Adrenal gland (tissue), 12 donors: ENCODE measurements around the gene SCAMP2. TPM values are rescaled to one million over a fixed set of nuclear protein-coding genes. Genes with fewer than 3 reads are reported as not detected.
A peak's percentile ranks its signal among the peaks of the same experiment; 100 is the strongest.

ENCODE experiments used
- DNase-seq, 7 donors: peaks; one replicate each; pipeline ENCODE4 v3.0.0-alpha.2; 2019 to 2020
- H3K27ac ChIP-seq, 5 donors: fragments of 200-600 bp; sonication (generic) in 4 of 5; 1 replicate in 3 of 5; 2 replicates in 2 of 5; pipeline versions ENCODE4 v1.5.1 to v1.8.0; 2016 to 2020; ENCODE audit warnings: mild to moderate bottlenecking in 1 of 5
- H3K27me3 ChIP-seq: fragments of 200-600 bp; 2 replicates; pipeline ENCODE4 v1.8.0; 2021
- H3K36me3 ChIP-seq, 2 donors: fragments of 200-600 bp; replicated peaks in 1 of 2; 1 replicate in 1 of 2; 2 replicates in 1 of 2; pipeline versions ENCODE4 v1.5.1 to v1.8.0; 2018 to 2022
- H3K4me1 ChIP-seq, 2 donors: fragments of 200-600 bp; replicated peaks in 1 of 2; 1 replicate in 1 of 2; 2 replicates in 1 of 2; pipeline versions ENCODE4 v1.5.1 to v1.8.0; 2018 to 2021
- H3K4me3 ChIP-seq, 4 donors: fragments of 200-600 bp; sonication (generic) in 3 of 4; one replicate each; pipeline ENCODE4 v1.5.1; 2016 to 2018
- H3K9me3 ChIP-seq, 3 donors: fragments of 200-600 bp; sonication (generic) in 1 of 3; replicated peaks in 1 of 3; 1 replicate in 2 of 3; 2 replicates in 1 of 3; pipeline versions ENCODE4 v1.5.1 to v1.8.0; 2016 to 2021
- POLR2A ChIP-seq, 2 donors: fragments of 450-650 bp; IDR thresholded peaks; one replicate each; pipeline ENCODE4 v1.6.1; 2017; ENCODE audit warnings: antibody characterized with exemption in 2 of 2, mild to moderate bottlenecking in 2 of 2, moderate library complexity in 1 of 2
- WGBS, 4 donors: extraction: QIAGEN DNeasy Blood & Tissue Kit in 2 of 4; methylation state at CpG; one replicate each; pipeline versions ENCODE4 v1.1.5 to v1.1.7; 2013 to 2017; 5-methylcytosine and 5-hydroxymethylcytosine counted together
- intact Hi-C, 2 donors: fragments of 100-400 bp; cut with DNase I; formaldehyde crosslinking; loops; one replicate each; pipeline versions ENCODE4 v1.14.1 to v1.15.0; 2022 to 2023
- polyA plus RNA-seq, 3 donors: library from polyadenylated mRNA; stranded (reverse); fragments of 200-250 nt in 2 of 3; fragments of 350-450 nt in 1 of 3; fragmentation: Illumina TruSeq in 1 of 3; extraction: RNeasy Lipid Tissue Mini Kit (QIAGEN cat#74804) in 1 of 3; gene quantifications; one replicate each; pipeline ENCODE4 v1.2.3, GENCODE V29; 2013 to 2014
- total RNA-seq, 9 donors: library from RNA; depleted of rRNA in 4 of 9; stranded (reverse); fragments of >200 nt in 4 of 9; fragments of 120-200 nt in 1 of 9; fragmentation: NEBNext Ultra II Directional in 1 of 9; extraction: Animal tissue kit (Norgen Biotek cat#: 25700) in 1 of 9; gene quantifications; one replicate each; pipeline versions ENCODE4 v1.1.0 to v1.2.4, GENCODE V29; 2013 to 2023
- TF ChIP-seq, protein P1 (sequence below), 6 experiments: fragments of 450-650 bp in 4 of 6; fragments of 200-600 bp in 2 of 6; sonication (generic) in 1 of 6; IDR thresholded peaks; 1 replicate in 5 of 6; 2 replicates in 1 of 6; pipeline versions ENCODE4 v1.5.1 to v1.8.0; 2016 to 2021; ENCODE audit warnings: antibody characterized with exemption in 6 of 6, mild to moderate bottlenecking in 2 of 6, moderate library complexity in 1 of 6
- donor health status: healthy with polysubstance abuse.
- donor health status: Bipolar disorder and iron deficiency.
- donor health status: DM: yes; HTN: yes; CAD: no.
- donor health status: DM: no; HTN: no; CAD: no.
- donor health status: DM: no; HTN: no; CAD: no.
- donor health status: DM: yes; HTN: yes; CAD: no.

The SCAMP2 gene
- total and polyA plus RNA-seq, 12 donors = 29.5 to 185 (median 98.7) TPM

GRCh38 chr15:74826364-74826819 lies 46.8 kb downstream of the SCAMP2 start, which contains the start of gene CPLX3:
Gene CPLX3, plus strand, starts transcription at chr15:74826627. Its CDS starts 77 bp downstream, at chr15:74826704.
- peak in 6 of 7 donors; percentile 27 to 63 (median 50) for DNase-seq
- Histone ChIP-seq H3K36me3 (no peaks in the 10 kb centered on the region), H3K27ac (no peak within 1 kb of the TSS), H3K9me3 (no peaks in the 10 kb centered on the region), H3K4me1 (peaks cover 0 to 3% of the 10 kb centered on the region in 2 donors), H3K4me3 (no peak within 1 kb of the TSS), H3K27me3 (no peaks in the 10 kb centered on the region)
- intact Hi-C loops = no loop called here
- TF ChIP-seq, protein P1, sequence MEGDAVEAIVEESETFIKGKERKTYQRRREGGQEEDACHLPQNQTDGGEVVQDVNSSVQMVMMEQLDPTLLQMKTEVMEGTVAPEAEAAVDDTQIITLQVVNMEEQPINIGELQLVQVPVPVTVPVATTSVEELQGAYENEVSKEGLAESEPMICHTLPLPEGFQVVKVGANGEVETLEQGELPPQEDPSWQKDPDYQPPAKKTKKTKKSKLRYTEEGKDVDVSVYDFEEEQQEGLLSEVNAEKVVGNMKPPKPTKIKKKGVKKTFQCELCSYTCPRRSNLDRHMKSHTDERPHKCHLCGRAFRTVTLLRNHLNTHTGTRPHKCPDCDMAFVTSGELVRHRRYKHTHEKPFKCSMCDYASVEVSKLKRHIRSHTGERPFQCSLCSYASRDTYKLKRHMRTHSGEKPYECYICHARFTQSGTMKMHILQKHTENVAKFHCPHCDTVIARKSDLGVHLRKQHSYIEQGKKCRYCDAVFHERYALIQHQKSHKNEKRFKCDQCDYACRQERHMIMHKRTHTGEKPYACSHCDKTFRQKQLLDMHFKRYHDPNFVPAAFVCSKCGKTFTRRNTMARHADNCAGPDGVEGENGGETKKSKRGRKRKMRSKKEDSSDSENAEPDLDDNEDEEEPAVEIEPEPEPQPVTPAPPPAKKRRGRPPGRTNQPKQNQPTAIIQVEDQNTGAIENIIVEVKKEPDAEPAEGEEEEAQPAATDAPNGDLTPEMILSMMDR (IDR thresholded peaks at IDR 0.05) = no peak
- TF ChIP-seq POLR2A (IDR thresholded peaks at IDR 0.05) = no peak
- 2 to 16% (median 4%) methylated on average over 19 to 43 of the region's 44 CpGs; no CpG with 5 or more reads in 1 of the 4 donors for WGBS, 4 donors

- H3K27ac ChIP-seq = no peak overlapping the region
- intact Hi-C loops = no loop called here
- H3K9me3 ChIP-seq = no peaks in the 10 kb centered on the region
- peaks cover 0 to 3% of the 10 kb centered on the region in 2 donors for H3K4me1 ChIP-seq
- DNase-seq = peak in 1 of 7 donors; percentile 13
- no peaks in the 10 kb centered on the region for H3K27me3 ChIP-seq
- 47 to 56% (median 53%) methylated on average over 3 to 10 of the region's 10 CpGs for WGBS, 4 donors
- H3K36me3 ChIP-seq = no peaks in the 10 kb centered on the region
- H3K4me3 ChIP-seq = no peak overlapping the region
- no peak for TF ChIP-seq POLR2A (IDR thresholded peaks at IDR 0.05)
- TF ChIP-seq, protein P1 (IDR thresholded peaks at IDR 0.05) = no peak
Measured at GRCh38 chr15:74825866-74826265, 47.3 kb downstream of the SCAMP2 start.

GRCh38 chr15:74824976-74825375 lies 48.2 kb downstream of the SCAMP2 start:
- Histone ChIP-seq H3K36me3 (no peaks in the 10 kb centered on the region), H3K27ac (no peak overlapping the region), H3K4me1 (peaks cover 0 to 3% of the 10 kb centered on the region in 2 donors), H3K9me3 (no peaks in the 10 kb centered on the region), H3K4me3 (no peak overlapping the region), H3K27me3 (no peaks in the 10 kb centered on the region)
- DNase-seq = no peak
- WGBS, 4 donors = 82 to 85% (median 83%) methylated on average over 7 of the region's 7 CpGs
- intact Hi-C loops = no loop called here
- no peak for TF ChIP-seq POLR2A (IDR thresholded peaks at IDR 0.05)
- TF ChIP-seq, protein P1 (IDR thresholded peaks at IDR 0.05) = no peak

- no peaks in the 10 kb centered on the region for H3K36me3 ChIP-seq
- no peak for DNase-seq
- no peak for TF ChIP-seq POLR2A (IDR thresholded peaks at IDR 0.05)
- TF ChIP-seq, protein P1 (IDR thresholded peaks at IDR 0.05) = no peak
- H3K4me1 ChIP-seq = peaks cover 4 to 5% of the 10 kb centered on the region in 2 donors
- intact Hi-C loops = no loop called here
- no peaks in the 10 kb centered on the region for H3K27me3 ChIP-seq
- no peak overlapping the region for H3K4me3 ChIP-seq
- 69 to 76% (median 75%) methylated on average over 3 to 6 of the region's 6 CpGs for WGBS, 4 donors
- H3K27ac ChIP-seq = no peak overlapping the region
- no peaks in the 10 kb centered on the region for H3K9me3 ChIP-seq
Measured at GRCh38 chr15:74823324-74823723, 49.8 kb downstream of the SCAMP2 start.
